ENCODE measurements around the gene HDDC3. TPM values are rescaled to one million over a fixed set of nuclear protein-coding genes. Genes with fewer than 3 reads are reported as not detected.
A peak's percentile ranks its signal among the peaks of the same experiment; 100 is the strongest.

Gene HDDC3
- total RNA-seq, 1 donor from 2014 or later = 9.5 TPM

- Mint-ChIP-seq H3K4me3 (ENCODE audit: unreplicated experiment) (peak within 1 kb of the TSS; percentile 82), H3K36me3 (ENCODE audit: unreplicated experiment) (peaks cover 14% of the 10 kb centered on the region), H3K9me3 (ENCODE audit: unreplicated experiment) (no peaks in the 10 kb centered on the region), H3K27me3 (ENCODE audit: unreplicated experiment) (no peaks in the 10 kb centered on the region), H3K4me1 (ENCODE audit: unreplicated experiment) (peaks cover 33% of the 10 kb centered on the region), H3K27ac (ENCODE audit: unreplicated experiment) (peak within 1 kb of the TSS; percentile 91)
- TF ChIP-seq CTCF (IDR thresholded peaks at IDR 0.05) = no peak
- peak; percentile 94 for DNase-seq (ENCODE audit: extremely low spot score, unreplicated experiment)
Observed at GRCh38 chr15:90934949-90935751, 2.8 kb upstream of the HDDC3 start, which contains the start of gene UNC45A. Gene UNC45A, plus strand, starts transcription at chr15:90935285. Its CDS starts 40 bp downstream, at chr15:90935325.

GRCh38 chr15:90934256-90934948 lies 2.1 kb upstream of the HDDC3 start:
- peaks cover 7% of the 10 kb centered on the region for H3K36me3 Mint-ChIP-seq (ENCODE audit: unreplicated experiment)
- H3K27ac Mint-ChIP-seq (ENCODE audit: unreplicated experiment) = peak overlapping the region; percentile 91
- H3K9me3 Mint-ChIP-seq (ENCODE audit: unreplicated experiment) = no peaks in the 10 kb centered on the region
- H3K4me3 Mint-ChIP-seq (ENCODE audit: unreplicated experiment) = peak overlapping the region; percentile 82
- peak; percentile 92 for DNase-seq (ENCODE audit: extremely low spot score, unreplicated experiment)
- no peaks in the 10 kb centered on the region for H3K27me3 Mint-ChIP-seq (ENCODE audit: unreplicated experiment)
- H3K4me1 Mint-ChIP-seq (ENCODE audit: unreplicated experiment) = peaks cover 33% of the 10 kb centered on the region
- peak; percentile 91 for TF ChIP-seq CTCF (IDR thresholded peaks at IDR 0.05)

GRCh38 chr15:90933301-90933700 lies 952 bp upstream of the HDDC3 start:
- Mint-ChIP-seq H3K27me3 (ENCODE audit: unreplicated experiment) (no peaks in the 10 kb centered on the region), H3K9me3 (ENCODE audit: unreplicated experiment) (no peaks in the 10 kb centered on the region), H3K4me1 (ENCODE audit: unreplicated experiment) (peaks cover 33% of the 10 kb centered on the region), H3K4me3 (ENCODE audit: unreplicated experiment) (no peak overlapping the region), H3K36me3 (ENCODE audit: unreplicated experiment) (peaks cover 5% of the 10 kb centered on the region), H3K27ac (ENCODE audit: unreplicated experiment) (no peak overlapping the region)
- DNase-seq (ENCODE audit: extremely low spot score, unreplicated experiment) = no peak
- TF ChIP-seq CTCF (IDR thresholded peaks at IDR 0.05) = no peak

GRCh38 chr15:90932660-90932991 lies 277 bp upstream of the HDDC3 start:
- peak overlapping the region; percentile 84 for H3K4me3 Mint-ChIP-seq (ENCODE audit: unreplicated experiment)
- H3K4me1 Mint-ChIP-seq (ENCODE audit: unreplicated experiment) = peaks cover 33% of the 10 kb centered on the region
- no peaks in the 10 kb centered on the region for H3K9me3 Mint-ChIP-seq (ENCODE audit: unreplicated experiment)
- DNase-seq (ENCODE audit: extremely low spot score, unreplicated experiment) = no peak
- TF ChIP-seq CTCF (IDR thresholded peaks at IDR 0.05) = no peak
- H3K36me3 Mint-ChIP-seq (ENCODE audit: unreplicated experiment) = peaks cover 4% of the 10 kb centered on the region
- H3K27me3 Mint-ChIP-seq (ENCODE audit: unreplicated experiment) = no peaks in the 10 kb centered on the region
- peak overlapping the region; percentile 87 for H3K27ac Mint-ChIP-seq (ENCODE audit: unreplicated experiment)

- no peaks in the 10 kb centered on the region for H3K9me3 Mint-ChIP-seq (ENCODE audit: unreplicated experiment)
- no peak overlapping the region for H3K27ac Mint-ChIP-seq (ENCODE audit: unreplicated experiment)
- H3K4me3 Mint-ChIP-seq (ENCODE audit: unreplicated experiment) = peak overlapping the region; percentile 84
- DNase-seq (ENCODE audit: extremely low spot score, unreplicated experiment) = no peak
- no peaks in the 10 kb centered on the region for H3K27me3 Mint-ChIP-seq (ENCODE audit: unreplicated experiment)
- no peak for TF ChIP-seq CTCF (IDR thresholded peaks at IDR 0.05)
- H3K4me1 Mint-ChIP-seq (ENCODE audit: unreplicated experiment) = peaks cover 29% of the 10 kb centered on the region
- peaks cover 3% of the 10 kb centered on the region for H3K36me3 Mint-ChIP-seq (ENCODE audit: unreplicated experiment)
Observed at GRCh38 chr15:90931575-90931827, 848 bp downstream of the HDDC3 start.

Data from osteocyte (in vitro differentiated cells).